Stimulated activated CD8-positive, alpha-beta memory T cell treated with anti-CD3 and anti-CD28 coated beads, Interleukin-2, amount 100 ng/mL, for 1 hour (primary cell): ENCODE data around the gene STK4.

Experiments
- DNase-seq, 2 donors: peaks; one replicate each; pipeline ENCODE4 v3.0.0-alpha.2; 2020; ENCODE audit warnings: low read depth in 2 of 2

The STK4 gene

GRCh38 chr20:44954211-44954610 is 12.1 kb upstream of the STK4 start:
- no peak for DNase-seq

- no peak for DNase-seq
Measured at GRCh38 chr20:44955270-44955669, 11.0 kb upstream of the STK4 start.

- no peak for DNase-seq
Measured at GRCh38 chr20:44956410-44956809, 9.9 kb upstream of the STK4 start.

- DNase-seq: no peak
Measured at GRCh38 chr20:44958276-44958675, 8.0 kb upstream of the STK4 start.

GRCh38 chr20:44959082-44959637 is 7.2 kb upstream of the STK4 start:
- no peak for DNase-seq

GRCh38 chr20:44959638-44960102 is 6.6 kb upstream of the STK4 start:
- peak; percentile 13 to 42 for DNase-seq

GRCh38 chr20:44960103-44960852 is 6.0 kb upstream of the STK4 start, which contains the start of gene TOMM34:
Gene TOMM34, minus strand, starts transcription at chr20:44960397. Its CDS starts 64 bp downstream, at chr20:44960333.
- peak; percentile 84 to 92 for DNase-seq

- no peak for DNase-seq
Measured at GRCh38 chr20:44961011-44961869, 5.1 kb upstream of the STK4 start.

- no peak for DNase-seq
Measured at GRCh38 chr20:44961870-44962267, 4.4 kb upstream of the STK4 start.

- DNase-seq: no peak
Measured at GRCh38 chr20:44962483-44962882, 3.8 kb upstream of the STK4 start.

- DNase-seq: no peak
Measured at GRCh38 chr20:44963325-44964215, 2.7 kb upstream of the STK4 start.

- no peak for DNase-seq
Measured at GRCh38 chr20:44965651-44966029, 672 bp upstream of the STK4 start.

GRCh38 chr20:44967207-44967807 is 995 bp downstream of the STK4 start:
- DNase-seq: peak in 1 of 2 donors; percentile 15

- DNase-seq: no peak
Measured at GRCh38 chr20:44969300-44969894, 3.1 kb downstream of the STK4 start.

- no peak for DNase-seq
Measured at GRCh38 chr20:44970243-44970757, 4.0 kb downstream of the STK4 start.

- no peak for DNase-seq
Measured at GRCh38 chr20:44973053-44973452, 6.7 kb downstream of the STK4 start.

GRCh38 chr20:44976698-44977097 is 10.4 kb downstream of the STK4 start:
- DNase-seq: no peak

GRCh38 chr20:44979090-44979621 is 12.8 kb downstream of the STK4 start:
- DNase-seq: peak; percentile 45 to 46

- DNase-seq: no peak
Measured at GRCh38 chr20:44981736-44982406, 15.6 kb downstream of the STK4 start.
